Upper lobe of right lung (tissue), 1 donor: Measurements from ENCODE around the gene RFNG. TPM values are rescaled to one million over a fixed set of nuclear protein-coding genes. Genes with fewer than 3 reads are reported as not detected.
A peak's percentile ranks its signal among the peaks of the same experiment; 100 is the strongest.

Experiments used
- ATAC-seq: fragments of 200-7000 bp; cut with Tn5 transposase; one replicate; pipeline ENCODE4 v1.9.1; 2020; ENCODE audit warnings: mild to moderate bottlenecking, moderate library complexity
- DNase-seq: peaks from one replicate; pipeline ENCODE4 v3.0.0-alpha.2; 2020
- H3K27ac ChIP-seq: fragments of 200-600 bp; one replicate; pipeline ENCODE4 v1.8.0; 2022
- H3K27me3 ChIP-seq: fragments of 200-600 bp; one replicate; pipeline ENCODE4 v1.8.0; 2022; ENCODE audit warnings: mild to moderate bottlenecking
- H3K36me3 ChIP-seq: fragments of 200-600 bp; one replicate; pipeline ENCODE4 v1.8.0; 2022
- H3K4me1 ChIP-seq: fragments of 200-600 bp; one replicate; pipeline ENCODE4 v1.8.0; 2022
- H3K4me3 ChIP-seq: fragments of 200-600 bp; one replicate; pipeline ENCODE4 v1.8.0; 2022; ENCODE audit warnings: mild to moderate bottlenecking
- H3K9me3 ChIP-seq: fragments of 200-600 bp; one replicate; pipeline ENCODE4 v1.8.0; 2022
- CTCF ChIP-seq: fragments of 200-600 bp; IDR thresholded peaks from one replicate; pipeline ENCODE4 v1.8.0; 2022; ENCODE audit warnings: antibody characterized with exemption
- intact Hi-C: fragments of 100-400 bp; cut with DNase I; formaldehyde crosslinking; loops from one replicate; pipeline ENCODE4 v1.11.0; 2022
- total RNA-seq: library from RNA; stranded (reverse); fragmentation: NEBNext Ultra II Directional; extraction: Animal tissue kit (Norgen Biotek cat#: 25700); gene quantifications from one replicate; pipeline ENCODE4 v1.2.1, GENCODE V29; 2021
- donor health status: DM: no; HTN: yes; CAD: no; lungs with severe emphysema.

Gene RFNG
- total RNA-seq, 1 donor from 2014 or later, result 38.5 TPM

- TF ChIP-seq CTCF, result no peak
- H3K9me3 ChIP-seq, result no peaks in the 10 kb centered on the region
- no peaks in the 10 kb centered on the region for H3K27me3 ChIP-seq
- ATAC-seq, result peak; percentile 31
- intact Hi-C loops, result no loop called here
- no peak overlapping the region for H3K27ac ChIP-seq
- peaks cover 36% of the 10 kb centered on the region for H3K36me3 ChIP-seq
- H3K4me3 ChIP-seq, result no peak overlapping the region
- H3K4me1 ChIP-seq, result no peaks in the 10 kb centered on the region
- DNase-seq, result no peak
These were observed 25.4 kb upstream of the RFNG start for GRCh38 chr17:82076785-82077591.

- ATAC-seq (no peak), DNase-seq (no peak)
- Histone ChIP-seq H3K27ac (no peak overlapping the region), H3K27me3 (no peaks in the 10 kb centered on the region), H3K9me3 (no peaks in the 10 kb centered on the region), H3K4me3 (no peak overlapping the region), H3K4me1 (no peaks in the 10 kb centered on the region), H3K36me3 (peaks cover 30% of the 10 kb centered on the region)
- intact Hi-C loops, result no loop called here
- TF ChIP-seq CTCF, result no peak
These were observed 24.6 kb upstream of the RFNG start for GRCh38 chr17:82076018-82076784.

DNA sequence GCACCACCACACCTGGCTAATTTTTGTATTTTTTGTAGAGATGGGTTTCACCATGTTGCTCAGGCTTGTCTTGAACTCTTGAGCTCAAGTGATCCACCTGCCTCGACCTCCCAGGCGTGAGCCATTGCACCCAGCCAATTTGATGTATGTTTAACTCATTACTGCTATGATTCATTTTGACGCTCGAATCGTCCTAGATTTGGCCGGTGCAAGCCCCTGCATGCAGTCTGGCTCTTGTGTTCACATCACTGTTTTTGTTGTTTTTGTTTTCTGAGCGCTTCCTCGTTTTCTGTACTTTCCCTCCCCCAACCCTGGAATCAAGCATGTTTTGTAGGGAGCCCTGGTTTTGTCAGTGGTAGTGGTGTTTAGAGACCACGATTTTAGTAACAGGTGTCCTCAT, 21.8 kb upstream of the RFNG start:
- Histone ChIP-seq H3K4me1 (no peaks in the 10 kb centered on the region), H3K36me3 (peaks cover 3% of the 10 kb centered on the region), H3K4me3 (no peak overlapping the region), H3K27ac (no peak overlapping the region), H3K27me3 (no peaks in the 10 kb centered on the region), H3K9me3 (no peaks in the 10 kb centered on the region)
- intact Hi-C loops, result no loop called here
- no peak for ATAC-seq
- TF ChIP-seq CTCF, result no peak
- no peak for DNase-seq

DNA sequence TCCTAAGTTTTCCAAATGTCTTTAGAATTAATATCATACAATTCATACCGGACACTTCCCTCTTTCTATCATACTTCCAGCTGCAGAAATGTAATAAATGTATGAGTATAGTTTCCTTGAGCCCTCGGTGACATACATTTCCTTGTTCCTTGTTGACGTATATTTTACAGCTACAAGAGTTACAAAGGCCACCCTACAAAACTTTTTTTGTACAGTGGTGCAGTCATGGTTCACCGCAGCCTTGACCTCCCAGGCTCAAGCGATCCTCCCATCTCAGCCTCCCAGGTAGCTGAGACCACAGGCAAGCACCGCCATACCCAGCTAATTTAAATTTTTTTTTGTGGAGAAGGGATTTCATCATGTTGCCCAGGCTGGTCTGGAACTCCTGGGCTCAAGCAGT, 21.2 kb upstream of the RFNG start:
- intact Hi-C loops, result no loop called here
- no peak overlapping the region for H3K27ac ChIP-seq
- DNase-seq (no peak), ATAC-seq (no peak)
- no peak for TF ChIP-seq CTCF
- H3K4me1 ChIP-seq, result no peaks in the 10 kb centered on the region
- no peak overlapping the region for H3K4me3 ChIP-seq
- H3K27me3 ChIP-seq, result no peaks in the 10 kb centered on the region
- no peaks in the 10 kb centered on the region for H3K36me3 ChIP-seq
- H3K9me3 ChIP-seq, result no peaks in the 10 kb centered on the region

DNA sequence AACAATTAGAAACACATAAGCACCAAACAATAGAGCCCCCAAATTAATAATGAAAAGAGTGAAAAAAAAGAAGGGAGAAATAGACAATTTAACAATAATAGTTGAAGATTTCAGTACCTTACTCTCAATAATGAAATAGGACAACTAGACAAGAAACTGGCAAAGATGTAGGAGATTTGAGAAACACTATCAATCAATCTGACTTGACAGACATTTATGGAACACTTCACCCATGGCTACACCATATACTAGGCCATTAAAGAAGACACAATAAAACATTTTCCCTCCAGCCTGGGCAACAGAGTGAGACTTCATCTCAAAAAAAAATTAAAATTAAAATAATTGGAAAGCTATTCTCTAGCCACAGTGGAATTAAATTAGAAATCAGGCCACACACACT, 19.0 kb upstream of the RFNG start:
- H3K27me3 ChIP-seq, result no peaks in the 10 kb centered on the region
- H3K4me1 ChIP-seq, result peaks cover 6% of the 10 kb centered on the region
- no peak overlapping the region for H3K4me3 ChIP-seq
- ATAC-seq, result no peak
- intact Hi-C loops, result no loop called here
- TF ChIP-seq CTCF, result no peak
- no peaks in the 10 kb centered on the region for H3K9me3 ChIP-seq
- H3K27ac ChIP-seq, result no peak overlapping the region
- no peaks in the 10 kb centered on the region for H3K36me3 ChIP-seq
- no peak for DNase-seq
